SK-N-SH treated with all-trans-retinoic acid at 6 μM for 48 hours (cell line): Measurements from ENCODE around the gene PRKAR1B.
"Not testable (repeated sequence)": the region's sequence is repeated elsewhere in the genome, so short reads cannot be mapped to it uniquely, and the experiment has no call there.

ENCODE experiments used
- ATAC-seq: fragments of 200-7000 bp; cut with Tn5 transposase; 3 replicates; pipeline ENCODE4 v1.9.1; 2020; ENCODE audit warnings: mild to moderate bottlenecking, moderate library complexity
- ARNTL ChIP-seq: fragments of 450-650 bp; formaldehyde crosslinking; IDR thresholded peaks from 2 replicates; pipeline ENCODE4 v1.5.0; 2020; ENCODE audit warnings: low read depth, mild to moderate bottlenecking, moderate library complexity, borderline replicate concordance
- BACH2 ChIP-seq: fragments of 250-450 bp; sonication (Bioruptor Pico); IDR thresholded peaks from 2 replicates; pipeline ENCODE4 v1.9.0; 2021; ENCODE audit warnings: mild to moderate bottlenecking, borderline replicate concordance
- CREB5 ChIP-seq: fragments of 250-450 bp; sonication (Bioruptor Pico); IDR thresholded peaks from 2 replicates; pipeline ENCODE4 v1.5.1; 2020; ENCODE audit warnings: low read depth, mild to moderate bottlenecking, moderate library complexity
- CSDC2 ChIP-seq: fragments of 250-450 bp; sonication (Bioruptor Pico); IDR thresholded peaks from 2 replicates; pipeline ENCODE4 v1.5.0; 2020; ENCODE audit warnings: mild to moderate bottlenecking, moderate library complexity
- CSRNP3 ChIP-seq: fragments of 250-450 bp; sonication (Bioruptor Pico); IDR thresholded peaks from 2 replicates; pipeline ENCODE4 v1.5.1; 2021; ENCODE audit warnings: mild to moderate bottlenecking, moderate library complexity
- ESRRG ChIP-seq: fragments of 250-450 bp; sonication (Bioruptor Pico); IDR thresholded peaks from 2 replicates; pipeline ENCODE4 v1.6.1; 2021; ENCODE audit warnings: mild to moderate bottlenecking
- GLIS3 ChIP-seq: fragments of 250-450 bp; sonication (Bioruptor Pico); IDR thresholded peaks from 2 replicates; pipeline ENCODE4 v1.5.0; 2020; ENCODE audit warnings: mild to moderate bottlenecking, moderate library complexity
- ISL1 ChIP-seq: fragments of 250-450 bp; sonication (Bioruptor Pico); IDR thresholded peaks from 2 replicates; pipeline ENCODE4 v2.1.2; 2022; ENCODE audit warnings: mild to moderate bottlenecking, moderate library complexity
- OSR1 ChIP-seq: fragments of 250-450 bp; sonication (Bioruptor Pico); IDR thresholded peaks from 2 replicates; pipeline ENCODE4 v1.8.0; 2022; ENCODE audit warnings: moderate library complexity, mild to moderate bottlenecking, inconsistent platforms
- PATZ1 ChIP-seq: fragments of 250-450 bp; sonication (Bioruptor Pico); IDR thresholded peaks from 2 replicates; pipeline ENCODE4 v1.8.0; 2020; ENCODE audit warnings: mild to moderate bottlenecking, moderate library complexity, borderline replicate concordance
- RARB ChIP-seq: fragments of 250-450 bp; sonication (Bioruptor Pico); IDR thresholded peaks from 2 replicates; pipeline ENCODE4 v1.8.0; 2021; ENCODE audit warnings: mild to moderate bottlenecking, moderate library complexity
- SNAI2 ChIP-seq: fragments of 250-450 bp; sonication (Bioruptor Pico); IDR thresholded peaks from 2 replicates; pipeline ENCODE4 v1.5.0; 2020; ENCODE audit warnings: mild to moderate bottlenecking, moderate library complexity
- TOX ChIP-seq: fragments of 250-450 bp; sonication (Bioruptor Pico); IDR thresholded peaks from 2 replicates; pipeline ENCODE4 v1.8.0; 2021; ENCODE audit warnings: mild to moderate bottlenecking, moderate library complexity, borderline replicate concordance
- TSHZ2 ChIP-seq: fragments of 250-450 bp; sonication (Bioruptor Pico); IDR thresholded peaks from 2 replicates; pipeline ENCODE4 v1.5.0; 2020; ENCODE audit warnings: mild to moderate bottlenecking, moderate library complexity
- ZC3H10 ChIP-seq: fragments of 250-450 bp; sonication (Bioruptor Pico); IDR thresholded peaks from 2 replicates; pipeline ENCODE4 v1.5.1; 2021; ENCODE audit warnings: mild to moderate bottlenecking, moderate library complexity
- ZFP3 ChIP-seq: fragments of 250-450 bp; sonication (Bioruptor Pico); IDR thresholded peaks from 2 replicates; pipeline ENCODE4 v1.5.0; 2020; ENCODE audit warnings: mild to moderate bottlenecking, moderate library complexity
- ZFP30 ChIP-seq: fragments of 450-650 bp; formaldehyde crosslinking; IDR thresholded peaks from 2 replicates; pipeline ENCODE4 v1.5.0; 2022; ENCODE audit warnings: mild to moderate bottlenecking, moderate library complexity
- ZNF70 ChIP-seq: fragments of 450-650 bp; formaldehyde crosslinking; IDR thresholded peaks from 2 replicates; pipeline ENCODE4 v1.5.0; 2020; ENCODE audit warnings: mild to moderate bottlenecking, moderate library complexity
- ZNF8 ChIP-seq: fragments of 450-650 bp; formaldehyde crosslinking; IDR thresholded peaks from 2 replicates; pipeline ENCODE4 v1.5.0; 2020; ENCODE audit warnings: mild to moderate bottlenecking, moderate library complexity

The PRKAR1B gene

GRCh38 chr7:652881-653280, 74.2 kb downstream of the PRKAR1B start:
- TF ChIP-seq ESRRG (CRISPR knock-in tag) (no peak), ZC3H10 (CRISPR knock-in tag) (no peak), ARNTL (CRISPR knock-in tag) (no peak), CSDC2 (CRISPR knock-in tag) (no peak), CSRNP3 (CRISPR knock-in tag) (no peak), ZFP30 (no peak), GLIS3 (CRISPR knock-in tag) (no peak), ZNF8 (CRISPR knock-in tag) (no peak), PATZ1 (CRISPR knock-in tag) (no peak), TSHZ2 (CRISPR knock-in tag) (no peak), RARB (CRISPR knock-in tag) (no peak), ZFP3 (no peak), OSR1 (CRISPR knock-in tag) (no peak), TOX (CRISPR knock-in tag) (no peak), BACH2 (CRISPR knock-in tag) (no peak), SNAI2 (CRISPR knock-in tag) (no peak), ISL1 (no peak), CREB5 (CRISPR knock-in tag) (no peak)
- ATAC-seq: no peak

- not testable (repeated sequence) for ATAC-seq
Measured at GRCh38 chr7:652167-652566, 74.9 kb downstream of the PRKAR1B start.

GRCh38 chr7:651032-651728, 75.9 kb downstream of the PRKAR1B start:
- TF ChIP-seq PATZ1 (CRISPR knock-in tag) (no peak), ZFP3 (no peak), ZC3H10 (CRISPR knock-in tag) (no peak), RARB (CRISPR knock-in tag) (no peak), CSDC2 (CRISPR knock-in tag) (no peak), CSRNP3 (CRISPR knock-in tag) (no peak), ESRRG (CRISPR knock-in tag) (no peak), ZNF8 (CRISPR knock-in tag) (no peak), ZNF70 (CRISPR knock-in tag) (no peak)
- TF ChIP-seq, all 23 proteins: peak for 0

More at GRCh38 chr7:651032-651728, 75.9 kb downstream of the PRKAR1B start:
- ATAC-seq: no peak; the same call in 2 of the 3 replicates
